Measurements from ENCODE around the gene SYNGAP1. TPM values are rescaled to one million over a fixed set of nuclear protein-coding genes. Genes with fewer than 3 reads are reported as not detected.

SYNGAP1 gene
- polyA plus RNA-seq, 1 of the 3 experiments (the other 2 are of a cell fraction), result 8.8 TPM

- Histone ChIP-seq H3K36me3 (replicated peaks in 1 of 2; ENCODE audit: control insufficient read depth in 1 of 2, insufficient read depth in 2 of 2, low read length in 1 of 2) (peaks cover 12 to 34% of the 10 kb centered on the region in 2 experiments), H3K27ac (ENCODE audit: low read depth in 2 of 2, low read length in 1 of 2) (no peak overlapping the region), H4K20me1 (ENCODE audit: insufficient read depth) (no peaks in the 10 kb centered on the region), H3K4me1 (ENCODE audit: control insufficient read depth in 1 of 2, insufficient read depth in 2 of 2, low read depth in 1 of 2, low read length in 1 of 2) (peaks cover 0 to 5% of the 10 kb centered on the region in 2 experiments; a peak in 1 of 4 replicates), H3K79me2 (ENCODE audit: insufficient read depth) (peaks cover 26% of the 10 kb centered on the region), H3K9me3 (no peaks in the 10 kb centered on the region), H3F3A (replicated peaks; ENCODE audit: insufficient read depth) (peaks cover 39% of the 10 kb centered on the region), H3K27me3 (ENCODE audit: insufficient read depth) (no peaks in the 10 kb centered on the region), H3K4me2 (no peak overlapping the region), H3K9ac (no peak overlapping the region), H3K4me3 (ENCODE audit: low read depth in 2 of 2, low read length in 1 of 2) (no peak overlapping the region), H2AFZ (ENCODE audit: low read depth) (no peak overlapping the region), H3K9me2 (no peaks in the 10 kb centered on the region)
- DNase-seq, result no peak
- WGBS (ENCODE audit: low lambda C conversion rate), result 97% methylated on average over 11 of the region's 17 CpGs
- TF ChIP-seq SIN3A (IDR thresholded peaks at IDR 0.05; ENCODE audit: borderline replicate concordance, low read depth, low read length), result no peak
- TF ChIP-seq FOSL2 (IDR thresholded peaks at IDR 0.05; ENCODE audit: borderline replicate concordance, low read depth), result no peak
- no peak for TF ChIP-seq FOXJ3 (CRISPR knock-in tag; IDR thresholded peaks at IDR 0.05)
- no peak for TF ChIP-seq USF1 (IDR thresholded peaks at IDR 0.05; ENCODE audit: borderline replicate concordance, low read depth)
- TF ChIP-seq MEF2A (IDR thresholded peaks at IDR 0.05; ENCODE audit: borderline replicate concordance, low read depth), result no peak
- TF ChIP-seq RCOR1 (IDR thresholded peaks at IDR 0.05; ENCODE audit: low read length), result no peak
- no peak for TF ChIP-seq TCF12 (IDR thresholded peaks at IDR 0.05)
- no peak for TF ChIP-seq POLR2AphosphoS5 (IDR thresholded peaks at IDR 0.05; ENCODE audit: low read depth, low read length)
- no peak for TF ChIP-seq NFIC (IDR thresholded peaks at IDR 0.05; ENCODE audit: borderline replicate concordance)
- TF ChIP-seq MXI1 (IDR thresholded peaks at IDR 0.05; ENCODE audit: low read depth, low read length), result no peak
- POLR2A ChIA-PET, result no interaction called here
- CTCF ChIA-PET, result interaction anchor here (1.0 to 2.6 kb wide), 3 partner anchors 9 to 31 kb away, joined by 3 to 8 read pairs (median 6); partner anchors contain the start of gene KIFC1
Observed at GRCh38 chr6:33406126-33406525, 13.7 kb upstream of the SYNGAP1 start.

GRCh38 chr6:33407132-33407718 lies 12.6 kb upstream of the SYNGAP1 start:
- no peaks in the 10 kb centered on the region for H3K9me2 ChIP-seq
- H3K4me2 ChIP-seq, result no peak overlapping the region
- H3K9ac ChIP-seq, result no peak overlapping the region
- H3K4me3 ChIP-seq (ENCODE audit: low read depth in 2 of 2, low read length in 1 of 2), result no peak overlapping the region
- no peaks in the 10 kb centered on the region for H3K27me3 ChIP-seq (ENCODE audit: insufficient read depth)
- peaks cover 12 to 34% of the 10 kb centered on the region in 2 experiments for H3K36me3 ChIP-seq (replicated peaks in 1 of 2; ENCODE audit: control insufficient read depth in 1 of 2, insufficient read depth in 2 of 2, low read length in 1 of 2)
- peak overlapping the region in 1 of 2 experiments; percentile 30; a peak in 1 of 4 replicates for H3K27ac ChIP-seq (ENCODE audit: low read depth in 2 of 2, low read length in 1 of 2)
- POLR2A ChIA-PET, result no interaction called here
- no peaks in the 10 kb centered on the region for H3K9me3 ChIP-seq
- H3K4me1 ChIP-seq (ENCODE audit: control insufficient read depth in 1 of 2, insufficient read depth in 2 of 2, low read depth in 1 of 2, low read length in 1 of 2), result peaks cover 0 to 10% of the 10 kb centered on the region in 2 experiments; a peak in 1 of 4 replicates
- no peak overlapping the region for H2AFZ ChIP-seq (ENCODE audit: low read depth)
- no peaks in the 10 kb centered on the region for H4K20me1 ChIP-seq (ENCODE audit: insufficient read depth)
- no peak for DNase-seq
- peaks cover 45% of the 10 kb centered on the region for H3F3A ChIP-seq (replicated peaks; ENCODE audit: insufficient read depth)
- CTCF ChIA-PET, result interaction anchor here (0.6 to 2.6 kb wide), 6 partner anchors 10 to 129 kb away, joined by 3 to 8 read pairs (median 4); partner anchors contain the start of gene KIFC1
- 91% methylated on average over 5 of the region's 5 CpGs for WGBS (ENCODE audit: low lambda C conversion rate)
- H3K79me2 ChIP-seq (ENCODE audit: insufficient read depth), result peaks cover 28% of the 10 kb centered on the region
- TF ChIP-seq TAF1 (IDR thresholded peaks at IDR 0.05; ENCODE audit: borderline replicate concordance, low read depth, low read length), result no peak
- peak; percentile 70 for TF ChIP-seq RAD21 (IDR thresholded peaks at IDR 0.05; ENCODE audit: low read length)
- TF ChIP-seq SMC3 (IDR thresholded peaks at IDR 0.05; ENCODE audit: low read depth, low read length), result peak; percentile 27; the same call in 1 of the 2 replicates
- TF ChIP-seq GATA2 (CRISPR knock-in tag; IDR thresholded peaks at IDR 0.05), result no peak
- peak; percentile 59 for TF ChIP-seq CTCF (IDR thresholded peaks at IDR 0.05)

Data from SK-N-SH (cell line).